CD14-positive monocyte (primary cell): Measurements from ENCODE around the gene GALP. TPM values are rescaled to one million over a fixed set of nuclear protein-coding genes. Genes with fewer than 3 reads are reported as not detected.
"Not testable (repeated sequence)": the region's sequence is repeated elsewhere in the genome, so short reads cannot be mapped to it uniquely, and the experiment has no call there.

ENCODE experiments used
- DNase-seq, 3 donors: peaks; one replicate each; pipeline ENCODE4 v3.0.0-alpha.2; 2011 to 2022
- H2AFZ ChIP-seq: 2 replicates; pipeline ENCODE4 v1.6.0; 2012; ENCODE audit warnings: mild to moderate bottlenecking, low read depth, low read length, inconsistent platforms; ENCODE audit not compliant: insufficient read depth, poor library complexity, severe bottlenecking
- H3K27ac ChIP-seq, 2 donors: 1 replicate in 1 of 2; 2 replicates in 1 of 2; pipeline ENCODE4 v1.5.1; 2012 to 2013; ENCODE audit warnings: low read length in 2 of 2, control low read depth in 1 of 2, inconsistent platforms in 1 of 2, low read depth in 1 of 2, mild to moderate bottlenecking in 1 of 2
- H3K27me3 ChIP-seq, 2 donors: one replicate each; pipeline versions ENCODE4 v1.6.0 to v1.6.1; 2011 to 2013; ENCODE audit warnings: low read length in 2 of 2; ENCODE audit not compliant: control insufficient read depth in 2 of 2, insufficient read depth in 2 of 2
- H3K36me3 ChIP-seq, 2 donors: replicated peaks in 1 of 2; 1 replicate in 1 of 2; 2 replicates in 1 of 2; pipeline versions ENCODE4 v1.5.1 to v1.6.1; 2012 to 2013; ENCODE audit warnings: low read length in 2 of 2, control low read depth in 1 of 2, inconsistent platforms in 1 of 2, mild to moderate bottlenecking in 1 of 2; ENCODE audit not compliant: insufficient read depth in 2 of 2, control insufficient read depth in 1 of 2
- H3K4me1 ChIP-seq, 2 donors: 1 replicate in 1 of 2; 2 replicates in 1 of 2; pipeline versions ENCODE4 v1.5.1 to v1.6.1; 2012 to 2013; ENCODE audit warnings: low read length in 2 of 2, control low read depth in 1 of 2, inconsistent platforms in 1 of 2, mild to moderate bottlenecking in 1 of 2, moderate library complexity in 1 of 2; ENCODE audit not compliant: insufficient read depth in 2 of 2, control insufficient read depth in 1 of 2
- H3K4me2 ChIP-seq: replicated peaks from 2 replicates; pipeline ENCODE3; 2012; ENCODE audit warnings: low read length, moderate library complexity, mild to moderate bottlenecking; ENCODE audit not compliant: poor library complexity, severe bottlenecking; ENCODE audit errors: extremely low read depth
- H3K4me3 ChIP-seq, 3 experiments: fragments of 200-600 bp in 1 of 3; sonication (generic) in 1 of 3; replicated peaks in 1 of 3; 1 replicate in 2 of 3; 2 replicates in 1 of 3; pipeline ENCODE4 v1.5.1; 2011 to 2013; ENCODE audit warnings: low read length in 3 of 3, mild to moderate bottlenecking in 3 of 3, control low read depth in 2 of 3, low read depth in 2 of 3, inconsistent platforms in 1 of 3, moderate library complexity in 1 of 3
- H3K79me2 ChIP-seq: 2 replicates; pipeline ENCODE4 v1.6.0; 2012; ENCODE audit warnings: mild to moderate bottlenecking, control low read depth, inconsistent platforms, low read length, moderate library complexity; ENCODE audit not compliant: insufficient read depth
- H3K9ac ChIP-seq: 2 replicates; pipeline ENCODE4 v1.6.0; 2017; ENCODE audit warnings: low read length, mild to moderate bottlenecking; ENCODE audit not compliant: insufficient read depth, poor library complexity, severe bottlenecking
- H3K9me3 ChIP-seq, 2 donors: replicated peaks in 1 of 2; 1 replicate in 1 of 2; 2 replicates in 1 of 2; pipeline versions ENCODE4 v1.5.1 to v1.6.1; 2012 to 2013; ENCODE audit warnings: low read length in 2 of 2, control low read depth in 1 of 2; ENCODE audit not compliant: control insufficient read depth in 1 of 2, insufficient read depth in 1 of 2
- H4K20me1 ChIP-seq: 2 replicates; pipeline ENCODE4 v1.6.0; 2012; ENCODE audit warnings: mild to moderate bottlenecking, low read length, control low read depth, moderate library complexity; ENCODE audit not compliant: insufficient read depth
- H3K27ac Mint-ChIP-seq, 7 donors: one replicate each; pipeline ENCODE4 v1.8.0; 2020; ENCODE audit warnings: mild to moderate bottlenecking in 7 of 7, mixed read lengths in 7 of 7, moderate library complexity in 6 of 7, inconsistent platforms in 2 of 7
- H3K27me3 Mint-ChIP-seq, 3 donors: one replicate each; pipeline ENCODE4 v1.8.0; 2021 to 2022; ENCODE audit warnings: low read depth in 3 of 3, mild to moderate bottlenecking in 3 of 3, mixed read lengths in 3 of 3, moderate library complexity in 3 of 3, inconsistent platforms in 1 of 3
- H3K36me3 Mint-ChIP-seq, 2 donors: one replicate each; pipeline ENCODE4 v1.8.0; 2020; ENCODE audit warnings: mixed read lengths in 2 of 2, inconsistent platforms in 1 of 2, mild to moderate bottlenecking in 1 of 2
- H3K4me1 Mint-ChIP-seq: one replicate; pipeline ENCODE4 v1.8.0; 2020; ENCODE audit warnings: mild to moderate bottlenecking, mixed read lengths
- H3K4me3 Mint-ChIP-seq, 2 donors: one replicate each; pipeline ENCODE4 v1.8.0; 2020; ENCODE audit warnings: mild to moderate bottlenecking in 2 of 2, mixed read lengths in 2 of 2, moderate library complexity in 1 of 2
- H3K9me3 Mint-ChIP-seq, 7 donors: one replicate each; pipeline ENCODE4 v1.8.0; 2020 to 2022; ENCODE audit warnings: mixed read lengths in 7 of 7, mild to moderate bottlenecking in 6 of 7, moderate library complexity in 6 of 7, inconsistent platforms in 2 of 7
- CTCF ChIP-seq: fragments of 200-600 bp; IDR thresholded peaks from one replicate; pipeline ENCODE4 v1.8.0; 2022; ENCODE audit warnings: antibody characterized with exemption, mild to moderate bottlenecking
- WGBS: methylation state at CpG from one replicate; pipeline ENCODE4 v1.1.5; 2013; ENCODE audit warnings: missing lambda C conversion rate; ENCODE audit not compliant: insufficient coverage; 5-methylcytosine and 5-hydroxymethylcytosine counted together
- intact Hi-C, 2 donors: fragments of 100-400 bp; cut with micrococcal nuclease; formaldehyde crosslinking; loops; one replicate each; pipeline versions ENCODE4 v1.15.0 to v1.15.1; 2023
- polyA plus RNA-seq, 3 donors: library from polyadenylated mRNA; depleted of rRNA in 1 of 3; unstranded in 2 of 3; stranded (reverse) in 1 of 3; fragments of 300-500 nt in 2 of 3; fragments of >200 nt in 1 of 3; fragmentation: Illumina TruSeq in 2 of 3; gene quantifications; 1 replicate in 2 of 3; 2 replicates in 1 of 3; pipeline ENCODE4 v1.2.3, GENCODE V29; 2012 to 2021

The GALP gene
- polyA plus RNA-seq, 3 donors, result not detected

DNA sequence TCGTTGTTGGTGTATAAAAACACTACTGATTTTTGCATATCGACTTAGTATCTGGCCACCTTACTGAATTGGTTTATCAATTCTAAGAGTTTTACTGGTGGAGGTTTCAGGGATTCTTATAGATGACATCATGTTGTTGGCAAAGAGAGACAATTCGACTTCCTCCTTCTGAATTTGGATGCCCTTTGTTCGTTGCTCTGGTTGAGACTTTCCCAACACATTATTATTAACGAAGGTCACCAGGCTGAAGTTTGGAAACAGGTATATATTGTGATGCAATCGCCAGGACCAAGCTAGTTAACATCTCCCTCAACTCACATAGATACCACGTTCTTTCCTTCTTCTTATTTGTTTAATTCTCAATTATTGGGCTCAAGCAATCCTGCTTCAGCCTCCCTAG lies 23.9 kb downstream of the GALP start:
- H3K36me3 Mint-ChIP-seq, result no peaks in the 10 kb centered on the region
- 100% methylated on average over 1 of the region's 7 CpGs for WGBS

GRCh38 chr19:56201973-56202372 lies 26.2 kb downstream of the GALP start, which contains the start of gene ZSCAN5C:
ZSCAN5C (plus strand) TSS chr19:56202273; CDS start chr19:56205914, 3,641 bp downstream.
- H3K9me3 ChIP-seq, result no peaks in the 10 kb centered on the region
- H3K9ac ChIP-seq, result no peak within 1 kb of the TSS
- no peak within 1 kb of the TSS for H2AFZ ChIP-seq
- intact Hi-C loops, result no loop called here
- H3K27me3 ChIP-seq, result no peaks in the 10 kb centered on the region
- peaks cover 0 to 3% (median 2%) of the 10 kb centered on the region in 7 donors for H3K9me3 Mint-ChIP-seq
- H3K4me2 ChIP-seq, result no peak within 1 kb of the TSS
- H3K36me3 ChIP-seq, result no peaks in the 10 kb centered on the region
- no peak within 1 kb of the TSS for H3K27ac ChIP-seq
- no peak within 1 kb of the TSS for H3K27ac Mint-ChIP-seq
- H3K4me3 Mint-ChIP-seq, result no peak within 1 kb of the TSS
- no peaks in the 10 kb centered on the region for H3K79me2 ChIP-seq
- peaks cover 6 to 19% (median 8%) of the 10 kb centered on the region in 3 donors for H3K27me3 Mint-ChIP-seq
- H3K36me3 Mint-ChIP-seq, result no peaks in the 10 kb centered on the region
- no CpG with 5 or more reads among the region's 3 CpGs for WGBS
- DNase-seq, result no peak
- H3K4me1 ChIP-seq, result no peaks in the 10 kb centered on the region
- H4K20me1 ChIP-seq, result no peaks in the 10 kb centered on the region
- H3K4me3 ChIP-seq, result no peak within 1 kb of the TSS
- no peaks in the 10 kb centered on the region for H3K4me1 Mint-ChIP-seq
- no peak for TF ChIP-seq CTCF

More for the DNA sequence above, 23.9 kb downstream of the GALP start:
- H3K27me3 Mint-ChIP-seq, result peaks cover 6 to 15% (median 8%) of the 10 kb centered on the region in 3 donors
- H3K9me3 ChIP-seq, result no peaks in the 10 kb centered on the region
- no peak for DNase-seq
- no peak overlapping the region for H3K9ac ChIP-seq
- H3K9me3 Mint-ChIP-seq, result peaks cover 0 to 3% (median 2%) of the 10 kb centered on the region in 7 donors
- no peak overlapping the region for H3K4me2 ChIP-seq
- H4K20me1 ChIP-seq, result no peaks in the 10 kb centered on the region
- H3K4me1 ChIP-seq, result no peaks in the 10 kb centered on the region
- no peaks in the 10 kb centered on the region for H3K4me1 Mint-ChIP-seq
- H3K27ac Mint-ChIP-seq, result no peak overlapping the region
- no peaks in the 10 kb centered on the region for H3K36me3 ChIP-seq
- H3K79me2 ChIP-seq, result no peaks in the 10 kb centered on the region
- no peaks in the 10 kb centered on the region for H3K27me3 ChIP-seq
- TF ChIP-seq CTCF, result no peak
- H2AFZ ChIP-seq, result no peak overlapping the region
- no peak overlapping the region for H3K27ac ChIP-seq
- no peak overlapping the region for H3K4me3 ChIP-seq
- intact Hi-C loops, result no loop called here
- H3K4me3 Mint-ChIP-seq, result no peak overlapping the region

GRCh38 chr19:56207581-56207980 lies 31.8 kb downstream of the GALP start:
- H3K27me3 ChIP-seq, H4K20me1 ChIP-seq, H3K36me3 ChIP-seq, H3K27ac ChIP-seq, H3K4me2 ChIP-seq, intact Hi-C loops, H3K4me1 Mint-ChIP-seq, H3K4me1 ChIP-seq, H3K36me3 Mint-ChIP-seq, H3K4me3 Mint-ChIP-seq, H3K9ac ChIP-seq, H3K27ac Mint-ChIP-seq, H3K79me2 ChIP-seq, H3K9me3 ChIP-seq, H3K9me3 Mint-ChIP-seq, H3K4me3 ChIP-seq, H2AFZ ChIP-seq, DNase-seq: not testable (repeated sequence)
- H3K27me3 Mint-ChIP-seq, result peaks cover 0 to 18% (median 2%) of the 10 kb centered on the region in 3 donors
- WGBS, result 86% methylated on average over 2 of the region's 5 CpGs
